Middle frontal gyrus (tissue), 1 donor: ENCODE data around the gene FOXJ1.

Experiments
- DNase-seq: peaks from one replicate; pipeline ENCODE4 v3.0.0-alpha.2; 2015; ENCODE audit warnings: low spot score; ENCODE audit errors: extremely low spot score

The FOXJ1 gene

DNA sequence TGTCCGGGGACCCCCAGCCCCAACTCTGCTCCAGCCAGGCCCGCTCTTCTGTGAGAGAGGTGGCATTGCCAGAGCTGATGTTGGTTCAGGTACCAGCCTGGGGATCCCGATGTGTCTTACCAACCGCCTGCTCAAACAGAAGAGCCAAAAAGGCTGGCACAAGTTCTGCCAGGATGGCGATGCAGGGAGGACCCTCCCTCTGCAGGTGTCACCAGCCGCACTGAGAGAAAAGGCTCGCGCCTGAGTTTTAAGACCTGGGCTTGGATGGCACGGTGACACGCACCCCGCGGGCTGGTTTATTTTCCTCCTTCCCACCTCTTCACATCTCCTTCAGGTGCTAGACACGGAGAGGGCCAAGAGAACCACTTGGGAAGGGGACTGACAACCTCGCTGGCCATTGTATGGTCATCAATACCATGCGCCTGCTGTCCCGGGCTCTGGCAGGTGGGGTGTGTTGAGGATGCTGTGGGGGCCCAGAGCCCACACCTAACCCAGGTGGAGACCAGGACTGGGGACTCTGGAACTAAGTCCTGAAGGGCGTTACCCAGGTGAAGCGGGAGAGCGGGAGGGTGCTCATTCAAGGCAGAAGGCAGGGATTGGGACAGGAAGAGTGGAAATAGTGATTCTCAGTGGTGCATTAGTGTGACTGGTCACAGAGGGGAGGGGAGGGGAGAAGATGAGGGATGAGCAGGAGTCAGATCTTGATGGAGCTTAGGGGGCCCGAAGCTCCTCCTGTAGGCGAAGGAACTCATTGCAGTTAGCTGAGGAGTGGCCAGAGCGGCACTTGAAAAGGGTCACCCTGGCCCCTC is 16.3 kb downstream of the FOXJ1 start:
- DNase-seq = no peak

DNA sequence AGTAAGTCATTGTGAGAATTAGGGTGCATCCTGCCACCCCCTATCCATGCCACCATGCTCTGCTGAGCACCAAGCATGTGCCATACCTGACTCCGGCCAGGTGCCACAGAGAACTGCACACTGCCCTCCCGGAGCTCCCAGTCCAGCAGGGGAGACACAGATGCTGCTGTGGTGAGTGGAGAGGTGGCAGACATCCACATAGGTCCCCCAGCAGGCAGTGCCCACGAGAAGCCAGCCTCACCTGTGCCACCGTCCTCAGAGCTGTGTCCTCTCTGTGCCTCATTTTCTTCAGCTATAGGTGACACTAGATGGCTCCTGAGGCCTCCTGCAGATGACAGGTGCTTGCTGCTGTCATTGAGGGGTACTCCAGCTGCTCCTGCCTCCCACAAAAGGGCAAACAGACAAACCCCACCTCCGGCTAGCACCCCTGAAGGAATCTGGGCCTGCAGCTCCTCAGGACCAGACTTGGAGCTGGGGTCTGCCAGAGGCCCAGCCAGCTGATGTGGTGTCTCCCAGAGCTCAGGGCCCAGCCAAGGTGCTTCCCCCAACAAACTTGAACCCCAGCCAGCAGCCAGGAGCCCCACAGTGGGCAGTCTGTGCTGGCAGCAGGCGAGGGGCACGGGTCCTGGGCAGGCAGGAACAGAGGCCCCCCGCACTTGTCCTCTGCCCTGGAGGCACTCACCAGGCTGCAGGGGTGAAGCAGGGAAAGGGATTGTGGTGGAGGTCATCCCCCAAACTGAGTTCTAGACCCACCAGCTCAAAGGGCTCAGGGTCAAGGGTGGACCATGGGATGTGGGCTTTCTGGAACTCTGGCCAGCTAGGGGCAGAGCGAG is 17.1 kb downstream of the FOXJ1 start:
- DNase-seq = no peak

DNA sequence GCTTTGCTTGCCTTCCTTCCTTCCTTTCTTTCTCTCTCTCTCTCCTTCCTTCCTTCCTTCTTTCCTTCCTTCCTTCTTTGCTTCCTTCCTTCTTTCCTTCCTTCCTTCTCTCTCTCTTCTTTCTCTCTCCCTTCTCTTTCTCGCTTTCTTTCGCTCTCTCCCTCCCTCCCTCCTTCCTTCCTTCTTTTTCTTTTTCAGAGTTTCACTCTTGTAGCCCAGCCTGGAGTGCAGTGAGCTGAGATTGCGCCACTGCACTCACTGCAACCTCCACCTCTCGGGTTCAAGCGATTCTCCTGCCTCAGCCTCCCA is 17.9 kb downstream of the FOXJ1 start:
- DNase-seq = no peak

DNA sequence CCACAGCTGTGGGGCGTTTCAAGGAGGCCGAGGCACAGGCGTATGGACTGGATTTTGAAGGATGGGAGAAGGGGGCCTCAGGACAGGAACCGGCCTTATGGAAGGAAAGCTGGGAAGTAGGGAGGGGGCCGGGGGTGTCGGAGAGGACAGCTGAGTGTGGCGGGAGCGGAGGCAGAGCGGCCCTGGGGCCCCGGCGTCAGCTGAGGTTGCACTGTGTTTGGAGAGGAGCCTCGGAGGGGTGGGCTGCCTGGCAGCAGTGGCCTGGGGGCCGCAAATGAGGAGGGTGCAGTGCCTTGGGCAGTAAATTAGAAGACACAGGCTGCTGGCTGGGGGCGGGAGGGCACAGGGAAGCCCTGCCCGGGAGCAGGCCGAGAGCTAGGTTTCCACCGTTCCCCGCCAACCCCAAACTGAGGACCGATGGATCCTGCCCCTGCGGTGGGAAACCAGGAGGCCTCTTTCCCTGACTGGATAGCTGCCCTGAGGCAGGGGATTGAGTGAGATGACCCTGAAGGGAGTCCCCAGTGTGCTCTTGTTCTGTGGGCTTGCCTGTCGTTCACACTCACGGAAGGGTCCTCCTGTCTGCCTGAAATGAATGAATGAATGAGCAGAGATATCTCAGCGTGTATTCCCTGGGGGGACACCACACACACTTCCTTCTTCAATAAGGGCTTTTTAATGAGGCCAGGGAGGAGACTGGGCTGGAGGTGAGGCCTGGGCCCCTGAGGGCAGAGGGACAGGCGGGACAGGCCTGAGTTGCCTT is 18.4 kb downstream of the FOXJ1 start:
- no peak for DNase-seq

DNA sequence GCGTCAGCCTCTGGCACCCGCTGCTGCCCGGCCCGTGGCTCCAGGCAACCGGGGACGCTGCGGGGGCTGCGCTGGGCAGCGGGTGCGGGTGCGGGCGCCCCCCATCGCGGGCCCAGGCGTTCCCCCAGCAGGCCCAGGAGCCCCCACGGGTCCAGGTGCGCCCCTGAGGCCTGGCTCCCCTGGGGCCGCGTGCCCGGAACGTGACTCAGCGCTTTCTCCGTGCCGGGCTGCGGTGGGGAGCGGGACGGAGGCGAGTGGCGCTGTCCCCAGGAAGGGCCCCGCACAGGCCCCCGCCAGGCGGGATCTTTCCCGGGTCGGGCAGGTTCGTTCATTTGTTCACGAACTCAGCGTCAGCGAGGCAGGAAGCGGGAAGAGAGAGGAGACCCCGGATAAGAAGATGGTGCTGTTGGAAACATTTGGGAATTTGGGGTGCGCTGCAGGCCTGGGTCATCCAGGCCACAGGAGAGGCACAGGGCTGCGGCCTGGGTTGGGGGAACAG is 19.1 kb downstream of the FOXJ1 start:
- DNase-seq = no peak

DNA sequence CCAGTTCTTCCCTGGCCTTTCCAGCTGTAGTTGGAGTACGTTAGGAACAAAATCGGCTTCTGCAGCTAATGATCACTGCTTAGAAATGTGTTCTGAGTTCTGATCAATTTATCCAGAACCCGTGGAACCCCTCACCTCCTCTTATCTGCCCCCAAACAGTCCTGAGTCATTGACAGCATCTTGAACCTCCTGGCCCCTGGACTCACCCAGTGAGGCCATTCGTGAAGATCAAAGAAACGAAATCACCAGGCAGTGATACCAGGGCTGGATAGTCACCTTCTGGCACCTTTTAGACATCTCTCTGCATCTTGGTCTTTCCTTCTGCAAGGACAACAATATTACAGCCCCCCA is 20.4 kb downstream of the FOXJ1 start:
- DNase-seq = no peak

DNA sequence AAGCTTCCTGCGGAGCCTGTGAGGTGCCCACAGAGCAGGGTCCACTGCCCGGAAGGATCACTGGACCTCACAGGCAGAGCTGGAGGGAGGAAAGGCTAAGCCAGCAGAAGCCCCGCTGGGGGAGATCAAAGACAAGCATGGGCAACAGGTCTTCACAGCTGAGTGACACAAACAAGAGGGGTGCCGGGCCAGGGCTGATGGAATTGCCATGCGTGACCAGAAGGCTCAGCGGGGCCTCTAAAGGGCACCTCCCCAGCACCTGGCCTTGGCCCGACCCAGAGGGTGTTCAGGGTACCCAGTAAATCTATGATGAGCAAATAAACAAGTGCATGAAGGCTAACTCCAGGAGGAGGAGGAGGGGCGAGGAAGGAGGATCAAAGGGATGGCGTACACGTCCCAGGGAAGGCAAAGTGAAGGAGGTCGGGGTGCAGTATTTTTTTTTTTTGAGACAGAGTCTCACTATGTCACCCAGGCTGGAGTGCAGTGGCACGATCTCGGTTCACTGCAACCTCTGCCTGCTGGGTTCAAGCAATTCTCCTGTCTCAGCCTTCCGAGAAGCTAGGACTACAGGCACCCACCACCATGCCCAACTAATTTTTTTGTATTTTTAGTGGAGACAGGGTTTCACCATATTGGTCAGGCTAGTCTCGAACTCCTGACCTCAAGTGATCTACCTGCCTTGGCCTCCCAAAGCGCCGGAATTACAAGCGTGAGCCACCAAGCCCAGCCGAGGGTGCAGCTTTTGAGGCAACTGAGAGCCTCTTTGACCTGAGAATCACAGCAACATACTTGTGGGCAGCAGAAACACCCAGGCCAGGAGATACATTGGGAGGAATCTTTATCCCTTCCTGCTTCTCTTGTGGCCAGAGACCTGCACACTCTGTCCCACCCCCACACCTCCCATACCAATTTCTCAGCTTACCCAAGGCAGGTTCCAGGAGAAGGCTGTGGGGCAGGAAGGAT is 21.4 kb downstream of the FOXJ1 start:
- DNase-seq = no peak

DNA sequence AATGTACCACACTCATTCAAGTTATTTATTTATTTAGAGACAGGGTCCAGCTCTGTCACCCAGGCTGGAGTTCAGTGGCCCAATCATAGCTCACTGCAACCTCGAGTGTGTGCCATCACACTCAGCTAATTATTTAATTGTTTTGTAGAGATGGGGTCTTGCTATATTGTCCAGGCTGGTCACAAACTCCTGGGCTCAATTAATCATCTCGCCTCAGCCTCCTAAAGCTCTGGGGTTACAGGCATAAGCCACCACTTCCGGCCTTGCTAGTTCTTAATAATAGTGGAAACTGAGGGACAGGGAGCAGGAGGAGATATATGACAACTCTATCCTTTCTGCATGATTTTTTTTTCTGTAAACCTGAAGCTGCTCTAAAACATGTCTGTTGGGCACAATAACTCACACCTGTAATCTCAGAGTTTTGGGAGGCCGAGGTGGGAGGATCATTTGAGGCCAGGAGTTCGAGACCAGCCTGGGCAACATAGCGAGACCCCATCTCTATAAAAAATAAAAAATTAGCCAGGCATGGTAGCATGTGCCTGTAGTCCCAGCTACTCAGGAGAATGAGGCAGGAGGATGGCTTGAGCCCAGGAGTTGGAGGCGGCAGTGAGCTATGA is 25.8 kb downstream of the FOXJ1 start:
- no peak for DNase-seq

DNA sequence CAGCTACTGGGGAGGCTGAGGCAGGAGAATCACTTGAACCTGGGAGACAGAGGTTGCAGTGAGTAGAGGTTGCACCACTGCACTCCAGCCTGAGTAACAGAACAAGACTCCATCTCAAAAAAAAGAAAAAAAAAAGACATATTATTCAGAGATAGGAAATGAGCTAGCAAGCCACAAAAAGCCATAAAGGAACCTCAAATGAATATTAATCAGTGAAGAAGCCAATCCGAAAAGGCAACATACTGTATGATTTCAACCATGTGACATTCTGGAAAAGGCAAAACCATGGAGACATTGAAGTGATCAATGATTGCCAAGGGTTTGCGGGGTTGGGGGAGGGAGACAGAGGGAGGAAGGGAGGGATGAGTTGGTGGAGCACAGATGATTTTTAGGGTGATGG is 29.1 kb downstream of the FOXJ1 start:
- DNase-seq = no peak

DNA sequence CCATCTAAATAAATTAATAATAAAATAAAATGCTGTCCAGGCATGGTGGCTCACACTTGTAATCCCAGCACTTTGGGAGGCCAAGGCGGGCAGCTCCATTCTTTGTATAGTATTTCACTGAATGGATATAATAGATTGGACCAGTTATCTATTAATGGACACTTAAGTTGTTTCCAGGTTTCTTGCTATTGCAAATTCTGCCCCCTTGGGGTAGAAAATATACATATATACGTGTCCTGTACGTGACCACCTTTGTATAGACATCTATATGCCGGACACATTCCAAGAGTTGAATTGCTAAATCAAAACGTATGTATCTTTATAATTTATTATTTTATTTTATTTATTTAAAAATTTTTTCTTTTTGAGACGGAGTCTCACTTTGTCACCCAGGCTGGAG is 33.5 kb downstream of the FOXJ1 start:
- no peak for DNase-seq

DNA sequence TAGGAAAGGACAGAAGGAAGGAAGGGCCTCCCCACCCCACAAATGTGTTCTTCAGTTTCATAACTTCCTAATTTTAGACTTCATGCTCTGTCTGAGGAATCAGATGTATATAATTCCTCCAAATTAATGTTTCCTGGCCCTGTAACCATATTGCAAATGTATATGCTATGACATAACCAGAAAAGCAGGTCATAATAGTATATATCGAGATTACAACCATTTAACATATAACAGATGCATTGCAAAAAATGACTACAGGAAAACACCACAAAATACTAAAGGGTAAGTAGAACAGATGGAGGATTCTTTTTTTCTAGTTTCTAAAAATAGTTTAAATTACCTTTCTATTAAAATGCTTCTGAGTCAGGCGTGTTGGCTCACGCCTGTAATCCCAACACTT is 34.3 kb downstream of the FOXJ1 start:
- DNase-seq = no peak

DNA sequence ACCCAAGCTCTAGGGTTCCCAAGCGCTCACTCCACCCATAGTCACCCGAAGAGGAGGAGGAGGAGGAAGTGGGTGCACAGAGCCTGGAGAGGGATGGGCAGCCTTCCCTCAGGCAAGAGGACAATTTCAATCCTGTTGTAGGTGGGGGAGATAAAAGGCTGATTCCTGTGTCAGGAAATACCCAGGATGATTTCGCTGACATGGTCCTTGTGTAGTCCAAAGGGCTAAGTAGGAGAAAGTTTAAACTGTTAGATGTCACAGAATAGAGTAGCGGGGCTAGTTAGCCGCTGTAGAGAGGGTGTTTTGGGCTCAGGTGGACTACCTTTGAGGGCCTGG is 36.2 kb downstream of the FOXJ1 start:
- no peak for DNase-seq

DNA sequence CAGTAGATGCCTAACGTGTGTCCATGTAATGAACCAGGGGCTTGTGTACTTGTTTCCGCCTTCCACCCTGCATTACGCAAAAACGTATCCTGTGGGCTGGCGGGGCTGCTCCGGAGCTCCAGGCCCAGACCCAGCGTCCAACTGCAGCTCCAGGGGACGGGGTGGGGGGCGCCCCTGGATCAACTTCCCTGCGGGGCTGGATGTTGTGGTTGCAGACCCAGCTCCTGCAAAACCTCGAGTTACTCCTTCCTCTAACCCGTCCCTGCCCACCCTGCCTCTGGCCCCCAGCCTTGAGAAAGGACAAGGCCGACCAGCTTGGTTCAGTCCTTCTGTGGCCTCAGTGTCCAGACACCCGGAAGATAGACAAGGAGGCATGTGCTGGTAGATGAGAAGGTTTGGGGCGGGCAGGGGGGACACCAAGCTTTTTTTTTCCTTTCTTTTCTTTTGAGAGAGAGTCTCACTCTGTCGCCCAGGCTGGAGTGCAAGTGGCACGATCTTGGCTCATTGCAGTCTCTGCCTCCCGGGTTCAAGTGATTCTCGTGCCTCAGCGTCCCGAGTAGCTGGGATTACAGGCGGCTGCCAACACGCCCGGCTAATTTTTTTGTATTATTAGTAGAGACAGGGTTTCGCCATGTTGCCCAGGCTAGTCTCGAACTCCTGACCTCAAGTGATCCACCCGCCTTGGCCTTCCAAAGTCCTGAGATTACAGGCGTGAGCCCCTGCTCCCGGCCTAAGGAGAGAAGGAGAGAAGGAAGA is 36.7 kb downstream of the FOXJ1 start:
- DNase-seq = no peak

DNA sequence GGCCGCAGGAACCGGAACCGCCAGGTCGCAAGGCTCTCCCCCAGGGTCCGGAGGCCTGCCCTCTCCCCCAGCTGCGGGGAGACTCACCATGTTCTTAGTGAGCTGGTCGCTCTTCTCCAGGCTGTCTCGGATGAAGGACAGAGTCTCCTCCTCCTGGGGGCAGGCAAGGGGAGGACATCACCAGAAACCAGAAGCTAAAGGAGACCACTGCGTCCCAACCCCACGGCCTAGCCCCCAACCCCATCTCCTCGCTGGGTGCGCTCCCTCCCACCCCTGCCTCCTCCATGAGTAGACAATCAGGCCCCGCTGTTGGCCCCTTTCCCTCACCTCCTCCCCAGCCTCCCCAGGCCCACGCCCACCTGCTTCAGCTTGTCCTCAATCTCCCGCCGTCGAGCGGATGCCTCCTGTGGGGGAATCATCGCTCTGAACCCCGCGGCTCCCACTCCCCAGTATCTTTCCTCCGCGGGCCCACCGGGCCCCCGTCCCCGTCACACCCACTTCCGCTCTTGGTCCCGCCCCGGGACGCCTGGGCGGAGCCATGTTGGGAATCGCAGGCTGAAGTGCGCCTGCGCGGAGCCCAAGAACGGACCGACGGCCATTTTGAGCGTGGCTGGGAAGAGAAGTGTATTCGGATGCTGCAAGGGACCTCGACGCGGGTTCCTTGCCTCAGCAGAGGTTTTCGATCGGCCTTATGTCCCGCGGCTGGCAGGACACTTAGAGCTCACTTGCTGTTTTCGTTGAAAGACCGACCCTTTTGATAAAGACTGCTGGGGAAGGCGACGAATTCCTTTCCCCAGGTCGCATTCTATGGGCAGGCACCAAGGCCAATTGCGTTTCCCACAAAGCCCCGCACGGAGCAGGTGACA is 37.5 kb downstream of the FOXJ1 start, which contains the start of gene EXOC7:
EXOC7 (minus strand) TSS at position 514 of the 866 bp plus-strand sequence; CDS start at position 419, 95 bp downstream.
- peak; percentile 93 for DNase-seq

DNA sequence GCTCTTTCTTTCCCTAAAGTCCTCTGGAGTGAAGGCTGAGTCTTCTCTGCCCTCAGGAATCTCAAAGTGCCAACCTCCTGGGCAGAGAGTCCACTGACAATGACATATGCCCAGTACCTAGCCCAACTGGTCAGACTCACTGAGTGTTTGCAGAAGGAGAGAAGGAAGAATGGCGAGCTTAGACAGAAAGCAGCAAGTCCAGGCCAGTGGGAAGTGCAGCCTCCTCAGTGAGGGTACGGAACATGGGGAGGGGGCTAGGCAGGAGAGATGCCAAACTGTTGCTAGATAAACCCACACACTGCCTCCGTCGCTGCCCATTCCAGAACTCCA is 38.1 kb downstream of the FOXJ1 start:
- DNase-seq = no peak

DNA sequence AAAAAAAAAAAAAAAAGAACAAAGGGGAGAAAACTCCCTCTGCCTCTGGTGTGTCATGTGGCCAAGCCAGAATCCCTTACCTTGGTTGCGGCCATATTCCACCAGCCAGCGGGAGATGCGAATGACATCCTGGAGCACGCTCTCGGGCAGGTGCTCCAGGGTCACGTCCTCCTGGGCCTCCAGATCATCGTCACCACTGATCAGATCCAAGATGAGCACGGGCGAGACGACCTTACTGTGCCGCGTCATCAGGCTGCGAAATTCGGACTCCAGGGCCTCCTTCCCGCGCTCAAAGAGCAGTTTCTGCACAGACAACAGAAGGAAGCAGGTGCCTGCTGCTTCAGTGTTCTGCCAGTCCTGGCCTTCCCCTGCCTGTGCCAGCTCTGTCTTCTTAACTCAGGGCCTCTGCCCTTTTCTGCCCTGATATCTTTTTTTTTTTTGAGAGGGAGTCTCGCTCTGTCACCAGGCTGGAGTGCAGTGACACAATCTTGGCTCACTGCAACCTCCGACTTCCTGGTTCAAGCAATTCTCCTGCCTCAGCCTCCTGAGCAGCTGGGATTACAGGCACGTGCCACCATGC is 43.2 kb downstream of the FOXJ1 start:
- no peak for DNase-seq

DNA sequence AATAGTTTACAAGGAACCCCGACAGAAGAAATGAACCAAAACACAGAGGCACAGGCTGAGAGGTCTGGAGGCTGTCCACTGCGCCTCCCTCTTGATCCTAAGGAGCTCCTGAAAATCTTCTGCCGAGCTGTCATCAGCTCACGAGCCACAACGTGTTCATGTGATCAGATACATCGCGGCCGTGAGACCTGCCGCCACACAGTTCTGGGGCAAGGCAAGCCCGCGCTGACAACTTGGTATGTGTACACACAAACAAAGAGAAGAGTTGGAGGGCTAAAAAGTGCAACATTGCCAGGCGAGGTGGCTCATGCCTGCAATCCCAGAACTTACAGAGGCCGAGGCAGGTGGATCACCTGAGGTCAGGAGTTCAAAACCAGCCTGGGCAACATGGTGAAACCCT is 45.1 kb downstream of the FOXJ1 start:
- no peak for DNase-seq

DNA sequence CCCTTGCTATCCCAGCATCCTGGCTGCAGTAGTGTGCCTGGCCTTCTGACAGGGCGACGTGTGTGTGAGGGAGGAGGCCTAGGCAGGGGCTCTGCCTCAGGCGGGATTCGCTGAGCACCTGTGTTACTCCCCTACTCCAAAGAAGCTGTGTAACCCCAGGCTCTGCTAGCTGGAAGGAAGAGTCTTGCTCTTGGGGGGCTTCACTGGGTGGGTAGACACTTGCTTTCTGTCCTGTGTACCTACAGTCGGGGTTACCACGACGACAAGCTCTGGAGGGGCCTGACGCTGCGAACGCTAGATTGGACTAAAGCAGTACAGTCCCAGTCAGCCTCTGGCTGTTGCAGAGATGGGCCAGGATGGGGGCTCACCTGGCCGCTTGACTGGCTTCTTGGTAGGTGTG is 47.0 kb downstream of the FOXJ1 start:
- no peak for DNase-seq
